GM19395 (cell line): ENCODE results near the gene HECA.

ENCODE experiments used
- ATAC-seq: cut with Tn5 transposase; IDR thresholded peaks from one replicate; pipeline ENCODE4 v1.9.1; 2021; ENCODE audit warnings: mild to moderate bottlenecking, moderate library complexity; ENCODE audit not compliant: unreplicated experiment

HECA gene

DNA sequence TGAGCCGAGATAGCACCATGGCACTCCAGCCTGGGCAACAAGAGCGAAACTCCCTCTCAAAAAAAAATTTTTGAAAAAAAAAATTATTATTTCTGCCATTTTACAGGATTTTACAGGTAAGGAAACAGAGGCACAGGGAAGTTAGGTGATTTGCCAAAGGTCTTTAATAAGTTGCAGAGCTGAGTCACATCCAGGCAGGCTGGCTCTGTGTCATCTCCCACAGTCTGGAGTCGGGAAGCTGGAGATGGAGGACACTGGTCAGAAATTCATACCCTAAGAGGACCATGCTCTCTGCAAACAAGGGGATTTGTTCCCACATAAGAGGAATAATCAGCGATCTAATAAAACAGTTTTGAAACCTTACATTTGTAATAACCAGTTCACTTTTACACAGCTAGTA is 24.1 kb downstream of the HECA start:
- ATAC-seq = no peak

DNA sequence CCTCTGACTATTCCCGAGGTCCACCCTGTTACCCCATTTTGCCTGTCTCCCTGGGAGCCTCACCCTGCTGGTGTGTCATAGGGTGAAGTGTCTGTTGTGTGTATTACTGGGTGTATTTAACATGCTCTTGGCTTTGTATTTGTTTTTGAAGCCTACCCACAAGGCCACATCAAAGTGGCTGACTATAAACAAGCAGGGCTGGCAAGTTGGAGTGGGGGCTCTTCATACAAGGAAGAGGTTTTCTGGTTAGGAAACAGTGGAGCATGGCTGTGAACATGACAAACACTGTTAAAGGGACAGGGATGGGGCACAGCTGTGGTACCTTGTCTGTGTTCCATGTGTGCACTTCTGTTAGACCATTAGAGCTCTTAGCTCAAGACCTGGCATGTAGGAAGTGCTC is 26.3 kb downstream of the HECA start:
- peak; percentile 31 for ATAC-seq

DNA sequence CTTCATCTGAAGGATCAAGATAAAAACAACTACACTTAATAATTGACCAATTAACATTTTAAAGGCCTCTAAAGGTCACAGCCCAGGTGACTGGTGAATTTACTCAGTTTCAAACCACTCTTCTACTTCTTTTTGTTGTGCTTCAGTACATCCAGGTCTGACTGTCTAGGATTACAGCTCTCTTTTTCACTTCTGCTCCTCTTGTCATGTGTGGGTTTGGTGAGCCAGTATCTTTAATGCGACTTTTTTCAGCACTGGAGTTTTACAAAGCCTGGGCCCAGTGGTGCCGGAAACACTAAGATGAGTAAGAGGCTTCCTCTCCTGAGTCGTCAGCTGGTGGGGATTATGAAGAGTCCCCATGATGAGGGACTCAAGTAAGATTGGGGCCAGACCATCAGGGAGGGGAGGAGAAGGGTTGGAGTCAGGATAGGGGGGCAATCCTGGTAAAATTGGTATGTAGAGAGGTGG is 27.0 kb downstream of the HECA start:
- ATAC-seq = peak; percentile 99

DNA sequence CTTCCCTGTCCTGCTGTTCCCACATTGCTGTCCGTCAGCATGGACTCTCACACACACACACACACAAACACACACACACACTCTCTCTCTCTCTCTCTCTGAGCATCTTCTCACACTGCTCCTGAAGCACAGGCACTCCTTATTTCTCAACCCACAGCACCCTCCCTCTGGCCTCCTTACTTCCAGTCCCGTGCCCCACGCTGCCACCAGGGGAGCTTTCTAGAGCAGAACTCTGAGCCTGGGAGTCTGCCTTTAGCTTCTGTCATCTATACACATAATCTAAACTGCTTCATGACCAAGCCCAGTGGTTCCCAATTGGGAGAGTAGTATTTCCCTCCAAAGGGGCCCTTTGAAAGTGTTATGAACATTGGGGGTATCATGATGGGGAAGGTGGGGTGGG is 29.1 kb downstream of the HECA start:
- ATAC-seq = no peak

DNA sequence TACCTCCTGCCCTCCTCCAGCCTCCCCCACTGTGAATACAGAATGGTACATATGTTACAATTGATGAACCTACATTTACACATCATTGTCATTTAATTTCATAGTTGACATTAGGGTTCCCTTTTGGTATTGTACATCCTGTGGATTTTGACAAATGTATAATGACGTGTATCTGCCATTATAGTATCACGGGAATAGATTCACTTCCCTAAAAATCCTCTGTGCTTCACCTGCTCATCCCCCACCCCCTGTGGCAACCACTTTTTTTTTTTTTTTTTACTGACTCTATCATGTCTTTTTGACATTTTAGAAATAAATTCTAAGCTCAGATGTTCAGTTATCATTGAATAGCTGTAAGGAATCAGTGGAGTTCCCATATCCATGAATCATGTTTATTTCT is 30.4 kb downstream of the HECA start:
- no peak for ATAC-seq

DNA sequence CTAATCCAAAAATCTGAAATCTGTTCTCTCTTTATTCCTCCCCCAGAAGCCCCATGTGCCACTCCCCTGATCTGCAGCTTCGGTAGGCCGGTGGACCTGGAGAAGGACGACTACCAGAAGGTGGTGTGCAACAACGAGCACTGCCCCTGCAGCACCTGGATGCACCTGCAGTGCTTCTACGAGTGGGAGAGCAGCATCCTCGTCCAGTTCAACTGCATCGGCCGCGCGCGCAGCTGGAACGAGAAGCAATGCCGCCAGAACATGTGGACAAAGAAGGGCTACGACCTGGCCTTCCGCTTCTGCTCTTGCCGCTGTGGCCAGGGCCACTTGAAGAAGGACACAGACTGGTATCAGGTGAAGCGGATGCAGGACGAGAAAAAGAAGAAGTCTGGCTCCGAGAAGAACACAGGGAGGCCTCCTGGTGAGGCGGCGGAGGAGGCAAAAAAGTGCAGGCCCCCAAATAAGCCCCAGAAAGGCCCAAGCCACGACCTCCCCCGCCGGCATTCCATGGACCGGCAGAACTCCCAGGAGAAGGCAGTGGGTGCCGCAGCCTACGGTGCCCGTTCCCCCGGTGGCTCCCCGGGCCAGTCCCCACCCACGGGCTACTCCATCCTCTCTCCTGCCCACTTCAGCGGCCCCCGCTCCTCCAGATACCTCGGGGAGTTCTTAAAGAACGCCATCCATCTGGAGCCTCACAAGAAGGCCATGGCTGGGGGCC is 31.5 kb downstream of the HECA start:
- no peak for ATAC-seq

DNA sequence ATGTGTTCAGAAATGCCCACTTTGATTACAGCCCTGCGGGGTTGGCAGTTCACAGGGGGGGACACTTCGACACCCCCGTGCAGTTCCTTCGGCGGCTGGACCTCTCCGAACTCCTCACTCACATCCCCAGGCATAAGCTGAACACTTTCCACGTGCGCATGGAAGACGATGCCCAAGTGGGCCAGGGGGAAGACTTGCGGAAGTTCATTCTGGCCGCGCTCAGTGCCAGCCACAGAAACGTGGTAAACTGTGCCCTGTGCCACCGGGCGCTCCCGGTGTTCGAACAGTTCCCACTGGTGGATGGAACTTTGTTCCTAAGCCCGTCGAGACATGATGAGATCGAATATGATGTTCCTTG is 32.1 kb downstream of the HECA start:
- ATAC-seq = no peak

DNA sequence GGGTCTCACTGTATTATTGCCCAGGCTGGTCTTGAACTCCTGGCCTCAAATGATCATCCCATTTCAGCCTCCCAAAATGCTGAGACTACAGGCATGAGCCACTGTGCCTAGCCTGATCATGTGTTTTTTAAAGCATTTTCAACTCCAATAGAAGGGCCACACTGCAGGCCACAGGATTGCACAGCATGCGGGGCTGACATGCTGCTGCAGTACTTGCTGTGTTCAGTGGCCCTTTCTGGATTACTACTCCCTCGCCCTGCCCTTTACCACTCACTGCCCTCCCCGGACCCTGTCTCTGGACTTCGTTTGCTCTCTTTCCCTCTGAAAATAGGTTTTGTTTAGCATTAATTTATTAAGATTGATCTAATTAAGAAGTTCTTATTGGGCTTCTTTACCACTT is 37.3 kb downstream of the HECA start:
- peak; percentile 16 for ATAC-seq

DNA sequence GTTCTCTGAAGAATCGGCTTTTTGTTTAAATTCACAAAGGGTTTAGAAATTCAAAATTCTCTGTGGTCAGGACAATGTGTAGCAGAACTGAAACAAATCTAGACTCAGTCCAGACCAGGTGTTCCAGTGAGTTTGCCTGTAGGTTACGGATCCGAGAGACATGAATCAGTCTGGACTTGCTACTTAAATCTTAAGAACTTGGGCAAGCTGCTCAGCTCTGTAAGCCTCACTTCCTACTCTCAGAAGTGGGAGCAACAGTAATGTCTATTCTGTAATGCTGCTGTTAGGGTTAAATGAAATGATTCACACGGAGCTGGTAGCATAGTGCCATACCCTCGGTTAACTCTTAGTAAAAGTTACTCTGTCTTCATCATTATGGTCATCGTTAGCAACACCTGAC is 37.7 kb downstream of the HECA start:
- peak; percentile 89 for ATAC-seq

DNA sequence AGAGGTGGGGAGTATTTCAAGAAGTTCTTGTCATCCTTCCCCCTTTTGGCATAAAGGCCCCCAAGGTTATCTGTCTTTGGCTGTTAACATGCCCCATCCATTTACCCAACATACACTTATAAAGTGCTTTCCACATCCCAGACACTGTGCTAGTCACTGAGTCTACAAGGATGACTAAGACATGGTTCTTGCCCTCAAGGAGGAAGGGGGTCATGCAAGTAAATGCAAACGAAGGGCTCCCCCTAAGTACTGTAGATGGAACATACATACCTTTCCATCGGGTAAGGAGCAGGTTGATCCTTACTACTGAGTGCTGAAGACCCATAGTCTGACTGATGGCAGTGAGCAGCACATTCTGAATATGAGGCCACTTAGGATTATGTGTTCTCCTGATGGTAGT is 38.3 kb downstream of the HECA start:
- ATAC-seq = no peak

DNA sequence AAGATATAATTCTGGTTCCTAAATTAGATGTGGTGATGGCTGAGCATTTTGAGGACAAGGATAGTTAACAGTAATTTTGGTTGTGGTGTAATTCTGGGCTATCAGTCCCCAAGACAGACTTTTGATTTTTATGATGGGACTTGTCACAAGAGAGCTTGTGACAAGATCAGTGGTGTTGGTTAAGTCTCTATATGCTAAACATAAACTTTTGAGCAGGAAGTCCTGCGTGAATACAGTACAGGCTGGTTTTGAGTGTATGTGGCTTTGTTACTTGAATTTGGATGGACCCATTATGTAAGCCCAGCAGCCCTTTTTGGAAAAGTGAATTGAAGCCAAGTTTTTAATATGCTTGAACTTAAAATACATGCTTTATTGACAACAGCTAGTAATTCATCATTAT is 38.9 kb downstream of the HECA start:
- ATAC-seq = no peak

DNA sequence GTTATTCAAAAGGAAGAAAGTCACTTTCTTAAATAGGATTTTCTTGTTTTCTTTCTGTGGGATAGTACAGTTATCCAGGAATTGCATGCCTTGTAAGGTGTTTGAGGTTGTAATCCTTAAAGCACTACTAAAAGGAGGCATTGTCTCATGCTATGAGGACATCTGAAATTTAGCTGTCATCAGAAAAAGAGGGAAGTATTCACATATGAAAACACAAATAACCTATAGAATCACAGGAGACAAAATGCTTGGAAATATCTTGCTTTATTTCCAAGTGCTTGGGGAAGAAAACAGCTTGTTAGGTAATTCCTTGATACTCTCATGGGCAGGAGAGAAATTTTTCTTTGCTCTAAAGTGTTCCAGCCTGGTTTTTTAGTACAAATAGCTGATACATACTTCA is 40.1 kb downstream of the HECA start:
- no peak for ATAC-seq

DNA sequence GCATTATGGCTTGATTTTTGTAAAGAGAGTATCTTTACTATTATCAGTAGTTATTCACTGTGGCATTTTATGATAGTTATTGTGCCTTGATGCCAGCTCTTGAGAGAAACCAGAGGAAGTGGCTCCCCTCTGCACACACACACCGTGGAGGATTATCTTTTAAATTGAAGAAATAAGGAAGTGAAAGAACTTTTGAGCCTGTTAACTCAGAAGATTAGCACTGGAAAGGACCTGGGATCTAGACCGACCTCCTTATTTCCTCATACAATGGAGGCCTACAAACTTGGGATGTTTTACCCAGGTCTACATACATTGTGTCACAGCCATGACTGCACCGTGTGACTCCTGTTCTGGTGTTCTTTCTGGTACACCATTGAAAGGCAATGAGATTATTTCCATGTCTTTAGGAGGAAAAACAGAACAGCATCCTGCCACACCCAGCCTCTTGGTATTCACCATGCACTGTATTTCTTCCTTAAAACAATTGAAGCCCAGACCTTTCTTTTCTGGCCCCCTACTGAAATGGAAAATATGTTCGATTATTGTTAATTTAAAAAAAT is 40.6 kb downstream of the HECA start:
- ATAC-seq = peak; percentile 49

DNA sequence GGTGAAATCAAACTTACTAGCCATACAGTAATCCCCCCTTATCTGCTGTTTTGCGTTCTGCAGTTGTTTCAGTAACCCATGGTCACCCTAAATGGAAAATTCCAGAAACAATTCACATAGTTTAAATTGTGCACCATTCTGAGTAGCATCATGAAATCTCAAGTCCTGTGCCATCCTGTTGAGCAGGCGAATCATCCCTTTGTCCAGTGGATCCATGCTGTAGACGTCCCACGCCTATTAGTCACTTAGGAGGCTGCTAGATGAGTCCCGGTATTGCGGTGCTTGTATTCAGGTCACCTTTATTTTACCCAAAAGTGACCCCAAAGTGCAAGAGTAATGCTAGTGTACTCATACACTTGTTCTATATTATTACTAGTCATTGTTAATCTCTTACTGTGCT is 46.4 kb downstream of the HECA start:
- ATAC-seq = no peak

DNA sequence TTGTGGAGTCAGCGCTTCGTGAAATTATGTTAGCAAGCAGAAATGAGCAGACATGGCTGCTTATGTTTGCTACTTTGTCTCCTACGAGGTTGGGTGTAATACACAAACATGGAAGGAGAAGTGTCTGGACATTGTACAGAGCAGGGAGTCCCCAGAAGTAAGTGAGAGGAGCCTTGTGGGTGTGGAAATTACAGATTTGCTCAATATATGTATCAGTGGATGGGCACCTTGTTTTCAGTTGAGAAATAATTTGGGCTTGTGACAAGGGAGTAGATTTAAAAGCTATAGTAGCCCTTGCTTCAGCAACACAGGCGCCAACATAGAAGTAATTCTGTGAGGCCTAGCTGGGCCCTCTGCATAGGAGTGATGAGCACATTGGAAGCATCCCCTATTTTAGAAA is 49.2 kb downstream of the HECA start:
- no peak for ATAC-seq

DNA sequence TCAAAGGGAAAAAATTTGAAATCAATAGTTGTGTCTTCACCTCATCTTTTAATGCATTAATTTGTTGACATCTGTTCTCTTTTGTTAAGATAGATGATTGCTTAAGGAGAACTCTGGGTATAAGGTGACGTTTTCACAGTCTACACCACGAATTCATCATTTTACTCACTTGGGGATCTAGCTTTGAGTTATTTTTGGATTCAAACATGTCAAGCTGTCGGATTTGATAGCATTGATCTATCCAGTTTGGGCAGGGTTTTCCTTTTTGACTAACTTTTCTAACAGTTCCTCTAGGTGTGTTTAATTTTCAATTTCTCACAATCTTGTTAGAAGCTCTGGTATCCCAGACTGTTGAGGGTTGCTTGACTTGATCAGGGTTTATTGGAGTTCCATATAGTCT is 49.6 kb downstream of the HECA start:
- ATAC-seq = no peak

DNA sequence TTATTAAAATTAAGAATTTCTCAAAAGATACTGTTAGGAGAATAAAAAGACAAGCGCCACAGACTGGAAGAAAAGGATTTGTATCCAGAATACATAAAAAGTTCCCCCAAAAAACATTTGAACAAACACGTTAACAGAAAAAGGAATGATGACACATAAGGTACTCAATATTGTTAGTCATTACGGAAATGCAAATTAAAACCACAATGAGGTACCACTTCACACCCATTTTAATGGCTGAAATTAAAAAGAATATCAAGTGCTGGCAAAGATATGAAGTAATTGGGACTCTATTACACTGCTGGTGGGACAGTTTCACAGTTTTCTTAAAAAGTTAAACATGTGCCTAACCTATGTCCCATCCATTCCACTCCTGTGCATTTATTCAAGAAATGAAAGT is 51.4 kb downstream of the HECA start:
- ATAC-seq = no peak

DNA sequence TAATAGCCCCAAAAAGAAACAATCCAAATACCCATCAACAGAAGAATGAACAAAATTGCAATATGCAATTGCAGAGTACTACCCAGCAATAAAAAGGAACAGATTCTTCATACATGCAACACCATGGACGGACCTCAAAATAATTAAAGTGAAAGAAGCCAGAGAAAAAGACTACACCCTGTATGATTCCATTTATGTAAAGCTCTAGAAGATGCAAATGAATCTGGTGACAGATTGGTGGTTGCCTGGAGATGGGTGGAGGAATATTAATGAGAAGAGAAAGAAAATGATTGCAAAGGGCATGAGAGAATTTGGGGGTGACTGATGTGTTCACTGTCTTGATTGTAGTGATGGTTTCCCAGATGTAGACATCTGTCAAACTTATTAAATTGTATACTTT is 51.8 kb downstream of the HECA start:
- no peak for ATAC-seq

DNA sequence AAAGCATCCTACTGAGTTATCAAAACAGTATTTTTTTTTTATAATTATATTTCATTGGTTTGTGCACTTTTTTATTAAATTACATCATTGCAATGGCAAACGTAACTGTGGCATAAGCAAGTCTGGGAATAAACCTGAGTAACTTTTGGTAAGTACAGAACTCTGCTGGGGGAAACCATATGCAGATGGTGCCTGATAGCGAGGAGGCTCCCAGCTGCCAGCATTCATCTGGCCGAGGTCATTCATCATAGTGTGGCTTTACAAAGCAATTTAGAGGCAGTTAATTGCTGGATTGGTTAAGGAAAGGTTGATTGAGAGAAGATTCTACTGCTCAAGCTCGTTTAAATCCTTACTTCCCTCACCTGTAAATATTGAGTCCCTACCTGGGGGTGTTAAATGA is 52.6 kb downstream of the HECA start:
- ATAC-seq = no peak

DNA sequence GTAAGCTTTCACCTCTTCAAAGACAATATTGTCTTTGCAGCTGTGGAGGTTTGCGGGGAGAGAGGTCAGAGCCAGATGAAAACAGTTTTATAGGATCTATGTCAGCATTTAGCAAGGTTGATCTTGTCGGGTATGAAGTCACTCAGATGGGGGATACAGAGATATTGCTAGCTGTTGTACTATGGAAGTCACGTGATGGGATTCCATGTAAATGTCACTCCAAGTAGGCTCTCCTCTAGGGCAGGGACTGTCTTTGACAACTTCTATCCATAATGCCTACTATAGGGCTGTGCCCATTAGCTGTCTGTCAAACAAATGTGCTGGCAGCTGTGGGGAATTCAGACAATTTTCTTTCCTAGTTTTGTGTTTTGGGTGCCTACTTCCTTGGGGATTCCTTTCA is 54.8 kb downstream of the HECA start:
- no peak for ATAC-seq

DNA sequence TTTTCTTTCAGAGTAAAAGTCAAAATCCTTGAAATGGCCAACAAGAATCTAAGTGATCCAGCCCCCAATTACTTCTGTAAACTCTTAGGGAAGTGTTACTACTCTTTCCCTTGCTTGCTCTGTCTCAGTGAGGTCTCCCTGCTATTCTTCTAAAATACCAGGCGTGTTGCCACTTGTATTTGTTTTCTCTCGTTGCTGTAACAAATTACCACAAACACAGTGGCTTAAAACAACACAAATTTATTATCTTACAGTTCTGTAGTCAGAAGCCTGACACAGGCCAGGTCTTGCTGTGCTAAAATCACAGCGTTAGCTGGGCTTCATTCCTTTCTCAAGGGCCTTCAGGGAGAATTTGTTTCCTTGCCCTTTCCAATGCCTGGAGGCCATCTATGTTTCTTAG is 59.9 kb downstream of the HECA start:
- no peak for ATAC-seq

DNA sequence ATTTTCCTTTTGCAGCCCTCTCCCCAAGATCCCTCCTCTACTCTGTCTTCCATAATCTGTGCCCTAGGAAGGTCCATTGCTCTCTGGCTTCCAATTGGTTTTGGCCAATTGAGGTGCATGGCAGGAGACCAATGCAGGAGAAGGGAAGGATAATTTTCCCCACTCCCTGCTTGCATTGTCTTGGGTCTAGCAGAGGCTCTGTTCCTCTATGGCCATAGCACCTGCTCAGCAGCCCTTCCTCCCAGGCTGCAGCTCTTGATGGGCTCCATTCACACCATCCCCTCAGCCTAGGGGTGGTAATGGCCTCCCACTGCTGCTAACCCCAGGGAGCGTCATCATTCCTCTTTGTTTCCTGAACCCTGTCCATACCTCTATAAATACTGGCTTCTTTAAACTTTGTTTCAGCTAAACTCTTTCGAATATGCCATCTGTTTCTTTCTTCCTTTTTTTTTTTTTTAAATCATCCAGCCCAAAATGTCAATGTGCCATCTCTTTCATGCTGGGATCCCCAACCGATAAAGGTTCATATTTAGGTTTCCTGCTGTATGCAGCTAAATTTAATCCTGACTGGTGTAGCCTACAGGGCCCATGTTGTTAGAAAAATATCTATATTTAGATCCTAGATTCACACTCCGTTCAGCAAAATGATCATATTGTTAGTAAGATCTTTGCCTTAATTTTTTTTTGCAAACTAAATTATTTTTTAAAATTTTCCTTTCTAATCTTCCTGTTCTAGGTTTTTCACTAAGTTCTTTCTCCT is 63.8 kb downstream of the HECA start:
- no peak for ATAC-seq
